SU-DHL-6 (cell line): ENCODE results near the gene GKN1.

Source experiments
- H2AFZ ChIP-seq: fragments of 200-600 bp; sonication (generic); 2 replicates; pipeline ENCODE4 v1.6.1; 2014; ENCODE audit warnings: low read depth, mild to moderate bottlenecking, moderate library complexity, mixed read lengths, antibody characterized with exemption, low read length; ENCODE audit not compliant: severe bottlenecking
- H3F3A ChIP-seq: fragments of 200-600 bp; shearing (Covaris generic); 2 replicates; pipeline ENCODE4 v1.6.0; 2016; ENCODE audit warnings: antibody characterized with exemption, mild to moderate bottlenecking; ENCODE audit not compliant: insufficient read depth
- H3K27ac ChIP-seq: fragments of 200-600 bp; sonication (generic); 2 replicates; pipeline ENCODE4 v1.5.1; 2016; ENCODE audit warnings: low read depth, mild to moderate bottlenecking, low read length, moderate library complexity, mixed read lengths
- H3K27me3 ChIP-seq: fragments of 200-600 bp; sonication (generic), shearing (Covaris generic); 2 replicates; pipeline ENCODE4 v1.6.0; 2014; ENCODE audit warnings: mild to moderate bottlenecking, low read length
- H3K36me3 ChIP-seq: fragments of 200-600 bp; sonication (generic); 2 replicates; pipeline ENCODE4 v1.6.1; 2014; ENCODE audit warnings: mild to moderate bottlenecking, low read length, mixed read lengths
- H3K4me2 ChIP-seq: fragments of 300-600, 200-600 bp; shearing (Covaris generic), sonication (generic); 2 replicates; pipeline ENCODE4 v1.6.0; 2014; ENCODE audit warnings: low read length, low read depth, mild to moderate bottlenecking; ENCODE audit not compliant: poor library complexity, severe bottlenecking
- H3K4me3 ChIP-seq: fragments of 200-600 bp; sonication (generic); 2 replicates; pipeline ENCODE4 v1.5.1; 2014; ENCODE audit warnings: antibody characterized with exemption, low read length, mild to moderate bottlenecking, mixed read lengths; ENCODE audit not compliant: insufficient read depth, poor library complexity, severe bottlenecking
- H3K79me2 ChIP-seq: fragments of 200-600 bp; sonication (generic); 2 replicates; pipeline ENCODE4 v1.6.1; 2014; ENCODE audit warnings: mild to moderate bottlenecking, low read length, moderate library complexity; ENCODE audit not compliant: insufficient read depth
- H3K9ac ChIP-seq: fragments of 200-600 bp; sonication (generic); 2 replicates; pipeline ENCODE4 v1.7.0; 2014; ENCODE audit warnings: mild to moderate bottlenecking, low read length
- H3K9me2 ChIP-seq: fragments of 200-600 bp; sonication (generic); replicated peaks from 2 replicates; pipeline ENCODE4 v1.6.1; 2014; ENCODE audit warnings: low read length; ENCODE audit not compliant: insufficient read depth
- H3K9me3 ChIP-seq: fragments of 200-600 bp; sonication (generic); 2 replicates; pipeline ENCODE4 v1.6.1; 2014; ENCODE audit warnings: low read length, mixed read lengths; ENCODE audit not compliant: insufficient read depth
- H4K20me1 ChIP-seq: fragments of 200-600 bp; sonication (generic); 2 replicates; pipeline ENCODE4 v1.6.1; 2014; ENCODE audit warnings: low read depth, mild to moderate bottlenecking, antibody characterized with exemption, low read length, moderate library complexity, mixed read lengths
- CTCF ChIP-seq: fragments of 200-600 bp; sonication (generic); IDR thresholded peaks from one replicate; pipeline ENCODE4 v1.5.1; 2017; ENCODE audit warnings: antibody characterized with exemption, mild to moderate bottlenecking, low read length, moderate library complexity; ENCODE audit not compliant: insufficient read depth, poor library complexity, severe bottlenecking
- EZH2phosphoT487 ChIP-seq: fragments of 200-600 bp; sonication (generic), shearing (Covaris generic); conservative IDR thresholded peaks from 2 replicates; pipeline ENCODE4 v1.6.1; 2018; ENCODE audit warnings: mild to moderate bottlenecking, antibody characterized with exemption, low read length, moderate library complexity, mixed read lengths

GKN1 gene

GRCh38 chr2:68931149-68931711, 43.2 kb upstream of the GKN1 start:
- H3K4me3 ChIP-seq: no peak overlapping the region
- no peaks in the 10 kb centered on the region for H3K27me3 ChIP-seq
- no peaks in the 10 kb centered on the region for H3K79me2 ChIP-seq
- H3K36me3 ChIP-seq: no peaks in the 10 kb centered on the region
- H4K20me1 ChIP-seq: no peaks in the 10 kb centered on the region
- H3F3A ChIP-seq: no peaks in the 10 kb centered on the region
- H3K9me3 ChIP-seq: no peaks in the 10 kb centered on the region
- H2AFZ ChIP-seq: no peak overlapping the region
- no peak overlapping the region for H3K4me2 ChIP-seq
- no peak overlapping the region for H3K27ac ChIP-seq
- H3K9me2 ChIP-seq: no peaks in the 10 kb centered on the region
- TF ChIP-seq EZH2phosphoT487: no peak
- TF ChIP-seq CTCF: no peak
- no peak overlapping the region for H3K9ac ChIP-seq

- Histone ChIP-seq H2AFZ (no peak overlapping the region), H3K4me2 (no peak overlapping the region), H3K4me3 (no peak overlapping the region), H3F3A (no peaks in the 10 kb centered on the region), H3K9ac (no peak overlapping the region), H4K20me1 (no peaks in the 10 kb centered on the region), H3K36me3 (no peaks in the 10 kb centered on the region), H3K27ac (no peak overlapping the region), H3K9me3 (no peaks in the 10 kb centered on the region), H3K9me2 (no peaks in the 10 kb centered on the region), H3K79me2 (no peaks in the 10 kb centered on the region), H3K27me3 (no peaks in the 10 kb centered on the region)
- TF ChIP-seq CTCF: no peak
- TF ChIP-seq EZH2phosphoT487: no peak
These were observed 42.6 kb upstream of the GKN1 start for GRCh38 chr2:68931799-68932198.

GRCh38 chr2:68932402-68932801, 42.0 kb upstream of the GKN1 start:
- no peaks in the 10 kb centered on the region for H3K79me2 ChIP-seq
- no peak overlapping the region for H3K9ac ChIP-seq
- no peak overlapping the region for H2AFZ ChIP-seq
- H3F3A ChIP-seq: no peaks in the 10 kb centered on the region
- no peaks in the 10 kb centered on the region for H3K9me2 ChIP-seq
- no peaks in the 10 kb centered on the region for H3K9me3 ChIP-seq
- no peaks in the 10 kb centered on the region for H4K20me1 ChIP-seq
- no peak overlapping the region for H3K4me2 ChIP-seq
- no peaks in the 10 kb centered on the region for H3K36me3 ChIP-seq
- no peaks in the 10 kb centered on the region for H3K27me3 ChIP-seq
- TF ChIP-seq EZH2phosphoT487 (no peak), CTCF (no peak)
- H3K4me3 ChIP-seq: no peak overlapping the region
- no peak overlapping the region for H3K27ac ChIP-seq
